IPS-18a (cell line): Measurements from ENCODE around the gene UGT1A10.

Experiments
- H3K27ac ChIP-seq: one replicate; pipeline ENCODE4 v1.5.1; 2013; ENCODE audit warnings: low read length
- H3K27me3 ChIP-seq: one replicate; pipeline ENCODE4 v1.6.1; 2013; ENCODE audit warnings: mild to moderate bottlenecking, low read length; ENCODE audit not compliant: control insufficient read depth, insufficient read depth
- H3K36me3 ChIP-seq: one replicate; pipeline ENCODE4 v1.6.1; 2013; ENCODE audit warnings: low read depth, low read length; ENCODE audit not compliant: control insufficient read depth
- H3K4me1 ChIP-seq: one replicate; pipeline ENCODE4 v1.6.1; 2013; ENCODE audit warnings: low read depth, low read length; ENCODE audit not compliant: control insufficient read depth
- H3K4me3 ChIP-seq: one replicate; pipeline ENCODE4 v1.5.1; 2013; ENCODE audit warnings: low read length
- H3K9ac ChIP-seq: one replicate; pipeline ENCODE4 v1.6.1; 2013; ENCODE audit warnings: mild to moderate bottlenecking, low read length, moderate library complexity
- H3K9me3 ChIP-seq: one replicate; pipeline ENCODE4 v1.6.1; 2013; ENCODE audit warnings: low read depth, low read length; ENCODE audit not compliant: control insufficient read depth

UGT1A10 gene

DNA sequence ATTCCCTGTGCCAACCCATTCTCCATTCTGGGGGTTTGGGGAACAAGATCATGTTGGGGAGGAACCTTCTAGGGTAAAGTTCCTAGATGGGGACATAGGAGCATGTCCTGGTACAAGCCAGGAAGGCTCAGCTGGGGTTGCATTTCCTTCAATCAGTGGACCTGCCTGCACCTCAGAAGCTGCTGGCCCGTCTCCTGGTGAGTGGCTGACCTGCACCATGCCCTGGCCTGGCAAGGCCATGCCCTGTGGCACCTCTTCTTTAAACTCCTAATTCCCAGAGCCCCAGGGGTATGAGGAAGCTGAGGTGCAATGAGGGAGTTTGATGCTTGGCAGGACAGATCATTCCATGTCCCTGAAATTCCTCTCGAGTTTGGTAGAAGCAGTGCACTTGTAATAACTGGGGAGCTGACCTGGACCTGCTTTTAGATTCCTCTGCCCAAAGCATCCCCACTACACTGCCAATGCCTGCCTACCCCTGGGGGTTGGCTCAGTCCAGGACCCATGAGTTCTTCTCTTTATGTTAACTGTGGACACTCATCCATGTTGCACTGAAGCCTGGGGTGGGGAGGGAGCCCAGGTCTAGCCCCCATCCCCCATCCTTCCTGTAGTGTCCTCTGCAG lies 167.2 kb downstream of the UGT1A10 start:
- Histone ChIP-seq H3K27me3 (no peaks in the 10 kb centered on the region), H3K9ac (no peak overlapping the region), H3K36me3 (no peaks in the 10 kb centered on the region), H3K27ac (no peak overlapping the region), H3K4me3 (no peak overlapping the region), H3K4me1 (no peaks in the 10 kb centered on the region), H3K9me3 (no peaks in the 10 kb centered on the region)

DNA sequence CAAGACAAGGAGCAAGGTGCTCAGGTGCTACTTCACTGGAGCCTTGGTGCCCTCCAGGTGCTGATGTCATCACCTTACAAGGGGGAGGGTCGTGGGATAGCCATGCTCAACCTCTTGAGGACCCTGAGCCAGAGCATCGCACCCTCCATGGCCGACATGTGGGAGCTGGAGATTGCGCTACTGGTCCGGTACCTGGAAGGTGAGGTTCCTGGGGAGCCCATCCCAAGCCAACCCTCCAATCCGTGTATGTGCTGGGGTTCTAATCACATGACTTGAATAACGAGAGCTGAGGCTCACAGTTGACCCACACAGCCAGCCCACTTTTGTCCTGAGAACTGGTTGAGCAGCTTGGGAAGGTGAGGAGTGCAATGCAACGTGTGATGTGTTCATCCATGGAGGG lies 167.7 kb downstream of the UGT1A10 start:
- Histone ChIP-seq H3K27me3 (no peaks in the 10 kb centered on the region), H3K27ac (no peak overlapping the region)

DNA sequence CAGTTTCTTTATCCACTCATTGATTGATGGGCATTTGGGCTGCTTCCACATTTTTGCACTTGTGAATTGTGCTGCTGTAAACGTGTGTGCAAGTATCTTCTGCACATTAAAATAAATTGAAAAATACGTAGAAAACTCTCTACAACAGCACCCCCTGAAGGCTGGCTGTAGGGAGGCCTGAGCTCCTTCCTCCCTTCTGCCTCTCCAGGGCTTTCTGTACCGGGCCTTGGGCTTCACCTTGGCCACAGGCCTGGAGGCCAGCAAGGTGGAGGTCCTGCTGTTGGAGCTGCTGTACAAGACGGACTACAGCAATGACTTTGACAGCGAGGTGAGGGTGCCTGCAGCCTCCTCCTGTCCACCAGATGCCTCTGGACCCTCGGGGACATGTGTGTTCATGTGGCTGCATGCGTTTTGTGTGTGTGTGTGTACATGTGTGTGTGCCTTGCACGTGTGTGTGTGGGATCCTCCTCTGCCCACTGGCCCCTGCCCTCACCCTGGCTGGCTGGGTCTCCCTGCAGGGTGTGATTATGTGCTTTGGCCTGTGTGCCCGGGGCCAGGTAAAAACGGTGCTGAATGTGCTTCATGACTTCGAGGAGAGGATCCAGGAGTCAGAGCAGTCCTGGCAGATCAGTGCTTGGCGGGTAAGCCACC lies 171.1 kb downstream of the UGT1A10 start:
- H3K27ac ChIP-seq = no peak overlapping the region
- no peaks in the 10 kb centered on the region for H3K27me3 ChIP-seq

More for the DNA sequence above, 167.7 kb downstream of the UGT1A10 start:
- H3K4me3 ChIP-seq = no peak overlapping the region
- no peaks in the 10 kb centered on the region for H3K36me3 ChIP-seq
- no peaks in the 10 kb centered on the region for H3K4me1 ChIP-seq
- no peak overlapping the region for H3K9ac ChIP-seq
- no peaks in the 10 kb centered on the region for H3K9me3 ChIP-seq

GRCh38 chr2:233807966-233808935 lies 172.0 kb downstream of the UGT1A10 start:
- Histone ChIP-seq H3K27me3 (no peaks in the 10 kb centered on the region), H3K27ac (no peak overlapping the region), H3K36me3 (no peaks in the 10 kb centered on the region), H3K4me3 (no peak overlapping the region), H3K9ac (no peak overlapping the region), H3K9me3 (no peaks in the 10 kb centered on the region), H3K4me1 (no peaks in the 10 kb centered on the region)

More for the DNA sequence above, 171.1 kb downstream of the UGT1A10 start:
- no peak overlapping the region for H3K9ac ChIP-seq
- H3K4me3 ChIP-seq = no peak overlapping the region
- no peaks in the 10 kb centered on the region for H3K36me3 ChIP-seq
- H3K4me1 ChIP-seq = no peaks in the 10 kb centered on the region
- H3K9me3 ChIP-seq = no peaks in the 10 kb centered on the region

- Histone ChIP-seq H3K27me3 (no peaks in the 10 kb centered on the region), H3K4me3 (no peak overlapping the region), H3K9ac (no peak overlapping the region)
These were observed 174.1 kb downstream of the UGT1A10 start for GRCh38 chr2:233810385-233810784.

GRCh38 chr2:233811087-233811486 lies 174.8 kb downstream of the UGT1A10 start:
- no peaks in the 10 kb centered on the region for H3K36me3 ChIP-seq
- H3K27ac ChIP-seq = no peak overlapping the region
- no peak overlapping the region for H3K9ac ChIP-seq
- no peaks in the 10 kb centered on the region for H3K9me3 ChIP-seq
- H3K27me3 ChIP-seq = no peaks in the 10 kb centered on the region
- no peak overlapping the region for H3K4me3 ChIP-seq
- H3K4me1 ChIP-seq = no peaks in the 10 kb centered on the region

More at GRCh38 chr2:233810385-233810784, 174.1 kb downstream of the UGT1A10 start:
- H3K4me1 ChIP-seq = no peaks in the 10 kb centered on the region
- H3K27ac ChIP-seq = no peak overlapping the region
- no peaks in the 10 kb centered on the region for H3K9me3 ChIP-seq
- no peaks in the 10 kb centered on the region for H3K36me3 ChIP-seq

DNA sequence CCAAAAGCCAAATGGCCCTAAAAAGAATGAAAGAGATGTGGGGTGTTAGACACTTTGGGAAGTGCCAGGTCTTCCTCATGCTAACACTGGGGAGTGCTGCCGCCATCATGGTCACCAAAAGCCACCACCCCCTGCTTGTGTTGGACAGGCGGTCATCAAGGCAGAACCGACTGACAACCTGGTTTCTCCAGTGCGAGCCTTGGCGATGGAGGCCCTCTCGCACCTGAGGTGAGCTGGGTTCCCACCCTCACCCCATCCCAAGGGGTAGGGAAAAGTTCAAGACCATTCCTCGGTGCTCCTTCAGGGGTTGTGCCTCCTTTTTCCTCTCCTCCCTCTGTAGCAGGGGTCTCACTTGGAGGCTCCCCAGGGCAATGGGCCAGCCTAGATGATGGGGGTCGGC lies 175.5 kb downstream of the UGT1A10 start:
- Histone ChIP-seq H3K9me3 (no peaks in the 10 kb centered on the region), H3K27ac (no peak overlapping the region), H3K4me1 (no peaks in the 10 kb centered on the region), H3K27me3 (no peaks in the 10 kb centered on the region), H3K9ac (no peak overlapping the region), H3K36me3 (no peaks in the 10 kb centered on the region), H3K4me3 (no peak overlapping the region)

- Histone ChIP-seq H3K9me3 (no peaks in the 10 kb centered on the region), H3K27ac (no peak overlapping the region), H3K4me3 (no peak overlapping the region), H3K4me1 (no peaks in the 10 kb centered on the region), H3K9ac (no peak overlapping the region), H3K36me3 (no peaks in the 10 kb centered on the region), H3K27me3 (no peaks in the 10 kb centered on the region)
These were observed 177.2 kb downstream of the UGT1A10 start for GRCh38 chr2:233813236-233814055.

DNA sequence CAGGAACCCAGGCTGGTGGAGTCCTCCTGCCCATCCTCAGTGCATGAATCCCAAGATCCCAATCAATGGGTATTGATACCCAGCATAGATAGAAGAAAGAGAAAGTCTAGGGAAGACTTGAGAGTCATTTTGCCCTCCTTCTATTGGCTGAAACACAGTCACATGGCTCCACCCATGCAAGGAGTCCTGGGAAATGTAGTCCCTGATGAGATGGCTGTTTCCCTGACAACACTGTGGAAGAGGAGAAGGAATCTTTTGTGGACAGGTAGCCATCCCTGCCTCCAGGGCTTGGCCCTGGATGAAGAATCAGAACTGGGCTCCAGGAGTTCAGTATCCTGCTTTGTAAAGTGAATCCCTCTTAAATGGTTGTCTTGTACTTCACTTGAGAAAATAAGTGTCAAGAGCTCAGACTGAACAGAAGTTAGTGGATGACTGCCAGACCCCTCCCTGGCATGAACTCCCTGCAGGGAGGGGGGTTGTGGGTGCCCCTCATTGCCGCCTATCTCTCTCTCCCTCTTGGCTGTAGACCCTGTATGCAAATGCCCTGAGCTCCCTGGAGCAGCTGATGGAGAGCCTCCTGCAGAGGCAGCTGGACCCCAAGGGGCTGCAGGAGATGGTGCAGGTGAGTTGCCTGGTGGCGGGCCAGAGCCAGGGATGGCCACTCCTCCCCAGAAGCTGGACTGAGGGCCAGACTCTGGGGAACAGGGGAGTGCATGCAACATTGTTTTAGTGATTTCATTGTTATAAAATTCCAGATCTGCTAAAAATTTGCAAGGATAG lies 178.0 kb downstream of the UGT1A10 start:
- H3K9me3 ChIP-seq = no peaks in the 10 kb centered on the region
- no peaks in the 10 kb centered on the region for H3K36me3 ChIP-seq
- no peak overlapping the region for H3K9ac ChIP-seq
- H3K4me1 ChIP-seq = no peaks in the 10 kb centered on the region
- H3K27ac ChIP-seq = no peak overlapping the region
- H3K27me3 ChIP-seq = no peaks in the 10 kb centered on the region
- H3K4me3 ChIP-seq = no peak overlapping the region

DNA sequence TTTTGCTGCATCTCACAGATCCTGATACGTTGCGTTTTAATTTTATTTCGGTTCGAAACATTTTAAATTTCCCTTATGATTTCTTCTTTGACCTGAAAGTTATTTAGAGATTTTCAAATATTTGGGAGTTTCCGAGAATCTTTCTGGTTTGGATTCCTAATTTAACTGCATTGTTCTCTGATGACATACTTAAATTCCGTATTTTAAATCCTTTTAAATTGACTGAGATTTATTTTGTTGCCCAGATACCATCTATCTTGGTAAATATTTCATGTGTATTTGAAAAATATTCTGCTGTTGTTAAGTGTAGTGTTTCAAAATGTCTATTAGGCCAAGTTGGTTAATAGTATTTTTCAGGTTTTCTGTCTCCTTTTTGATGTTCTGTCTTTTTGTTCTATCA lies 179.6 kb downstream of the UGT1A10 start:
- H3K4me3 ChIP-seq = no peak overlapping the region
- H3K9me3 ChIP-seq = no peaks in the 10 kb centered on the region
- H3K4me1 ChIP-seq = no peaks in the 10 kb centered on the region
- H3K27ac ChIP-seq = no peak overlapping the region
- H3K9ac ChIP-seq = no peak overlapping the region
- H3K27me3 ChIP-seq = no peaks in the 10 kb centered on the region
- H3K36me3 ChIP-seq = no peaks in the 10 kb centered on the region
